Measurements from ENCODE around the gene KRTAP5-7.

GRCh38 chr11:71483692-71484091 is 43.4 kb upstream of the KRTAP5-7 start:
- no peak for TF ChIP-seq CTCF (IDR thresholded peaks at IDR 0.05)
- no peak for TF ChIP-seq PBX3 (IDR thresholded peaks at IDR 0.05)
- no peak for TF ChIP-seq CHD2 (IDR thresholded peaks at IDR 0.05; ENCODE audit: low read length, partially characterized antibody)
- no peak for TF ChIP-seq REST (IDR thresholded peaks at IDR 0.05; ENCODE audit: low read depth, low read length)
- TF ChIP-seq POLR2AphosphoS5 (IDR thresholded peaks at IDR 0.05; ENCODE audit: low read depth, low read length): no peak
- TF ChIP-seq EP300 (IDR thresholded peaks at IDR 0.05; ENCODE audit: borderline replicate concordance in 1 of 2, low read depth in 1 of 2, low read length in 1 of 2): no peak
- TF ChIP-seq YY1 (IDR thresholded peaks at IDR 0.05; ENCODE audit: low read depth): no peak
- no peak for TF ChIP-seq MAX (IDR thresholded peaks at IDR 0.05; ENCODE audit: low read depth)
- TF ChIP-seq TAF1 (IDR thresholded peaks at IDR 0.05; ENCODE audit: borderline replicate concordance, low read depth, low read length): no peak

Measured in SK-N-SH (cell line).